Transverse colon (tissue), 4 donors: ENCODE data around the gene THSD8.

Source experiments
- POLR2A ChIP-seq: fragments of 450-650 bp; IDR thresholded peaks from one replicate; pipeline ENCODE4 v1.6.1; 2016; ENCODE audit warnings: antibody characterized with exemption, mild to moderate bottlenecking, moderate library complexity
- POLR2AphosphoS5 ChIP-seq, 3 donors: sonication (generic); formaldehyde crosslinking; IDR thresholded peaks; one replicate each; pipeline ENCODE4 v1.6.1; 2016; ENCODE audit warnings: antibody characterized with exemption in 3 of 3
- TF ChIP-seq, protein P1 (sequence below), 5 experiments: fragments of 200-600 bp in 3 of 5; fragments of 450-650 bp in 2 of 5; sonication (generic) in 3 of 5; IDR thresholded peaks; 1 replicate in 2 of 5; 2 replicates in 3 of 5; pipeline ENCODE4 v1.5.1; 2016 to 2017; ENCODE audit warnings: antibody characterized with exemption in 5 of 5, inconsistent platforms in 3 of 5, mild to moderate bottlenecking in 2 of 5, moderate library complexity in 1 of 5

GRCh38 chr19:12786141-12786870 lies 15.6 kb upstream of the THSD8 start:
- TF ChIP-seq, protein P1, sequence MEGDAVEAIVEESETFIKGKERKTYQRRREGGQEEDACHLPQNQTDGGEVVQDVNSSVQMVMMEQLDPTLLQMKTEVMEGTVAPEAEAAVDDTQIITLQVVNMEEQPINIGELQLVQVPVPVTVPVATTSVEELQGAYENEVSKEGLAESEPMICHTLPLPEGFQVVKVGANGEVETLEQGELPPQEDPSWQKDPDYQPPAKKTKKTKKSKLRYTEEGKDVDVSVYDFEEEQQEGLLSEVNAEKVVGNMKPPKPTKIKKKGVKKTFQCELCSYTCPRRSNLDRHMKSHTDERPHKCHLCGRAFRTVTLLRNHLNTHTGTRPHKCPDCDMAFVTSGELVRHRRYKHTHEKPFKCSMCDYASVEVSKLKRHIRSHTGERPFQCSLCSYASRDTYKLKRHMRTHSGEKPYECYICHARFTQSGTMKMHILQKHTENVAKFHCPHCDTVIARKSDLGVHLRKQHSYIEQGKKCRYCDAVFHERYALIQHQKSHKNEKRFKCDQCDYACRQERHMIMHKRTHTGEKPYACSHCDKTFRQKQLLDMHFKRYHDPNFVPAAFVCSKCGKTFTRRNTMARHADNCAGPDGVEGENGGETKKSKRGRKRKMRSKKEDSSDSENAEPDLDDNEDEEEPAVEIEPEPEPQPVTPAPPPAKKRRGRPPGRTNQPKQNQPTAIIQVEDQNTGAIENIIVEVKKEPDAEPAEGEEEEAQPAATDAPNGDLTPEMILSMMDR (IDR thresholded peaks at IDR 0.05) = no peak
- peak; percentile 8 to 48 (median 13) for TF ChIP-seq POLR2AphosphoS5 (IDR thresholded peaks at IDR 0.05)
- TF ChIP-seq POLR2A = peak; percentile 46
